Cardiac muscle cell (in vitro differentiated cells and primary cell): ENCODE measurements around the gene UNC119B. TPM values are rescaled to one million over a fixed set of nuclear protein-coding genes. Genes with fewer than 3 reads are reported as not detected.
"Not testable (repeated sequence)": the region's sequence is repeated elsewhere in the genome, so short reads cannot be mapped to it uniquely, and the experiment has no call there.

ENCODE experiments used
- DNase-seq, 2 donors: peaks; one replicate each; pipeline versions ENCODE4 v3.0.0 to v3.0.0-alpha.2; 2010 to 2017; ENCODE audit warnings: low read depth in 1 of 2, low spot score in 1 of 2
- H3K27ac ChIP-seq: fragments of 200-600 bp; sonication (generic); 2 replicates; pipeline ENCODE4 v1.5.1; 2016
- H3K27me3 ChIP-seq: fragments of 200-600 bp; sonication (generic); 2 replicates; pipeline ENCODE4 v1.6.0; 2016; ENCODE audit warnings: control low read depth
- H3K36me3 ChIP-seq: fragments of 200-600 bp; sonication (generic); 2 replicates; pipeline ENCODE4 v1.5.1; 2016; ENCODE audit warnings: control low read depth
- H3K4me1 ChIP-seq: fragments of 200-600 bp; sonication (generic); 2 replicates; pipeline ENCODE4 v1.8.1; 2017; ENCODE audit warnings: low read depth, mild to moderate bottlenecking, mixed run types
- H3K4me3 ChIP-seq: fragments of 200-600 bp; sonication (generic); 2 replicates; pipeline ENCODE4 v1.5.1; 2016; ENCODE audit warnings: mild to moderate bottlenecking
- H3K9me3 ChIP-seq: fragments of 200-600 bp; sonication (generic); 2 replicates; pipeline ENCODE4 v1.5.1; 2017; ENCODE audit warnings: low read depth, mild to moderate bottlenecking, control low read depth
- CTCF ChIP-seq: IDR thresholded peaks from 2 replicates; pipeline ENCODE4 v1.5.1; 2012; ENCODE audit warnings: low read depth, mild to moderate bottlenecking, low read length
- polyA plus RNA-seq: library from polyadenylated mRNA; unstranded; fragments of >200 nt; fragmentation: Nextera tagmentation; extraction: Ambion mirVana; gene quantifications from 2 replicates; pipeline ENCODE4 v1.2.1, GENCODE V29; 2016
- total RNA-seq: library from RNA; depleted of rRNA; stranded (reverse); fragments of >200 nt; gene quantifications from 2 replicates; pipeline ENCODE4 v1.2.3, GENCODE V29; 2016

The UNC119B gene
- total and polyA plus RNA-seq, 2 experiments from 2014 or later = 14.7 to 28.2 TPM

- H3K27me3 ChIP-seq = no peaks in the 10 kb centered on the region
- H3K9me3 ChIP-seq = no peaks in the 10 kb centered on the region
- DNase-seq = no peak
- H3K4me1 ChIP-seq = peaks cover 4% of the 10 kb centered on the region
- no peak for TF ChIP-seq CTCF
- no peak overlapping the region for H3K4me3 ChIP-seq
- H3K36me3 ChIP-seq = peaks cover 31% of the 10 kb centered on the region
- no peak overlapping the region for H3K27ac ChIP-seq
Measured at GRCh38 chr12:120724720-120725119, 14.5 kb downstream of the UNC119B start.

GRCh38 chr12:120725151-120725658 lies 14.9 kb downstream of the UNC119B start:
- Histone ChIP-seq H3K36me3 (peaks cover 27% of the 10 kb centered on the region), H3K27me3 (no peaks in the 10 kb centered on the region), H3K4me3 (peak overlapping the region; percentile 42), H3K27ac (no peak overlapping the region), H3K9me3 (no peaks in the 10 kb centered on the region), H3K4me1 (peaks cover 4% of the 10 kb centered on the region)
- no peak for TF ChIP-seq CTCF
- DNase-seq = no peak

GRCh38 chr12:120725659-120726509 lies 15.6 kb downstream of the UNC119B start, which contains the start of gene ACADS:
Gene ACADS, plus strand, starts transcription at chr12:120725826. Its CDS starts 60 bp downstream, at chr12:120725886.
- Histone ChIP-seq H3K4me1 (peaks cover 4% of the 10 kb centered on the region), H3K27ac (no peak within 1 kb of the TSS), H3K9me3 (no peaks in the 10 kb centered on the region), H3K36me3 (peaks cover 20% of the 10 kb centered on the region), H3K4me3 (peak within 1 kb of the TSS; percentile 42), H3K27me3 (no peaks in the 10 kb centered on the region)
- no peak for TF ChIP-seq CTCF
- peak; percentile 87 to 94 for DNase-seq

- no peak for DNase-seq
- TF ChIP-seq CTCF = no peak
- no peaks in the 10 kb centered on the region for H3K27me3 ChIP-seq
- peaks cover 14% of the 10 kb centered on the region for H3K36me3 ChIP-seq
- H3K27ac ChIP-seq = no peak overlapping the region
- H3K4me3 ChIP-seq = no peak overlapping the region
- peaks cover 4% of the 10 kb centered on the region for H3K4me1 ChIP-seq
- H3K9me3 ChIP-seq = no peaks in the 10 kb centered on the region
Measured at GRCh38 chr12:120726510-120726793, 16.2 kb downstream of the UNC119B start.

GRCh38 chr12:120726961-120727360 lies 16.7 kb downstream of the UNC119B start:
- no peaks in the 10 kb centered on the region for H3K27me3 ChIP-seq
- peaks cover 11% of the 10 kb centered on the region for H3K36me3 ChIP-seq
- peaks cover 4% of the 10 kb centered on the region for H3K4me1 ChIP-seq
- no peak for DNase-seq
- no peak for TF ChIP-seq CTCF
- no peak overlapping the region for H3K27ac ChIP-seq
- no peaks in the 10 kb centered on the region for H3K9me3 ChIP-seq
- H3K4me3 ChIP-seq = no peak overlapping the region

GRCh38 chr12:120732198-120732597 lies 21.9 kb downstream of the UNC119B start:
- not testable (repeated sequence) for H3K27me3 ChIP-seq, H3K36me3 ChIP-seq, H3K4me1 ChIP-seq, H3K4me3 ChIP-seq, DNase-seq, H3K9me3 ChIP-seq, H3K27ac ChIP-seq
